Breast epithelium (tissue), 3 donors: ENCODE data around the gene CCDC3.

Experiments
- POLR2A ChIP-seq: fragments of 450-650 bp; IDR thresholded peaks from one replicate; pipeline ENCODE4 v1.6.1; 2016; ENCODE audit warnings: antibody characterized with exemption, mild to moderate bottlenecking, moderate library complexity
- POLR2AphosphoS5 ChIP-seq, 3 donors: sonication (generic); formaldehyde crosslinking; IDR thresholded peaks; one replicate each; pipeline ENCODE4 v1.6.1; 2017; ENCODE audit warnings: antibody characterized with exemption in 3 of 3
- TF ChIP-seq, protein P1 (sequence below), 3 donors: fragments of 450-650 bp; IDR thresholded peaks; one replicate each; pipeline ENCODE4 v1.5.1; 2016 to 2017; ENCODE audit warnings: antibody characterized with exemption in 3 of 3, mild to moderate bottlenecking in 3 of 3, moderate library complexity in 3 of 3

DNA sequence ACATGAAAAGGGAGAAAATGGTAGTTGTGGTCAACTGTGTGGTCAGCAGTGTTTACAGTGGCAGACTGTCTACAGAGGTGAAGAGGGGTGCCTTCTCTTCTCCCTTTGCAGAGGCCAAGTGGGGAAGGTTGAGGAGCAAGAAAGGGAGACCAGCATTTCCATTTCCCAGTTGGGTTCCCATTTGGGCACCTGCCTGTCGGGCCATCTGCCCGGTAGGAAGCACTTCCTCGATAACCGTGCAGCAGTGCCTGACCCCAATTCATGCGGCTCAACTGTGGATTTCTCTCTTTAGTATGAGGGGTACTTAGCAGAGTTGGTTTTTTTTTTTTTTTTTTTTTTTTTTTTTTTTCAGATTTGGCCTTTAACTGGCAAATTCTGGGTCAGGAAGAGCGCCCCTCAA is 127.0 kb downstream of the CCDC3 start:
- TF ChIP-seq, protein P1, sequence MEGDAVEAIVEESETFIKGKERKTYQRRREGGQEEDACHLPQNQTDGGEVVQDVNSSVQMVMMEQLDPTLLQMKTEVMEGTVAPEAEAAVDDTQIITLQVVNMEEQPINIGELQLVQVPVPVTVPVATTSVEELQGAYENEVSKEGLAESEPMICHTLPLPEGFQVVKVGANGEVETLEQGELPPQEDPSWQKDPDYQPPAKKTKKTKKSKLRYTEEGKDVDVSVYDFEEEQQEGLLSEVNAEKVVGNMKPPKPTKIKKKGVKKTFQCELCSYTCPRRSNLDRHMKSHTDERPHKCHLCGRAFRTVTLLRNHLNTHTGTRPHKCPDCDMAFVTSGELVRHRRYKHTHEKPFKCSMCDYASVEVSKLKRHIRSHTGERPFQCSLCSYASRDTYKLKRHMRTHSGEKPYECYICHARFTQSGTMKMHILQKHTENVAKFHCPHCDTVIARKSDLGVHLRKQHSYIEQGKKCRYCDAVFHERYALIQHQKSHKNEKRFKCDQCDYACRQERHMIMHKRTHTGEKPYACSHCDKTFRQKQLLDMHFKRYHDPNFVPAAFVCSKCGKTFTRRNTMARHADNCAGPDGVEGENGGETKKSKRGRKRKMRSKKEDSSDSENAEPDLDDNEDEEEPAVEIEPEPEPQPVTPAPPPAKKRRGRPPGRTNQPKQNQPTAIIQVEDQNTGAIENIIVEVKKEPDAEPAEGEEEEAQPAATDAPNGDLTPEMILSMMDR (IDR thresholded peaks at IDR 0.05), result no peak
- no peak for TF ChIP-seq POLR2A
- TF ChIP-seq POLR2AphosphoS5 (IDR thresholded peaks at IDR 0.05), result no peak
